GM23248 (cell line): ENCODE data around the gene TSPAN4.

ENCODE experiments used
- EZH2 ChIP-seq: fragments of 200-600 bp; sonication (generic); IDR thresholded peaks from 2 replicates; pipeline ENCODE4 v1.6.1; 2018; ENCODE audit warnings: antibody characterized with exemption, mild to moderate bottlenecking; ENCODE audit not compliant: insufficient read depth, poor library complexity, severe bottlenecking
- EZH2phosphoT487 ChIP-seq: fragments of 200-600 bp; sonication (generic); IDR thresholded peaks from 2 replicates; pipeline ENCODE4 v1.6.1; 2018; ENCODE audit warnings: antibody characterized with exemption, moderate library complexity, mild to moderate bottlenecking, low read depth; ENCODE audit not compliant: insufficient read depth

GRCh38 chr11:843086-843734 lies 558 bp downstream of the TSPAN4 start:
- TF ChIP-seq EZH2 (no peak), EZH2phosphoT487 (no peak)
